SW480 (cell line): ENCODE measurements around the gene PIGX.
"Not testable (repeated sequence)": the region's sequence is repeated elsewhere in the genome, so short reads cannot be mapped to it uniquely, and the experiment has no call there.

Source experiments
- DNase-seq: peaks from one replicate; pipeline ENCODE4 v3.0.0-alpha.2; 2016; ENCODE audit warnings: low spot score

PIGX gene

GRCh38 chr3:196706327-196706726, 5.8 kb upstream of the PIGX start:
- no peak for DNase-seq

- no peak for DNase-seq
Observed at GRCh38 chr3:196706731-196707130, 5.4 kb upstream of the PIGX start.

GRCh38 chr3:196707566-196707965, 4.6 kb upstream of the PIGX start:
- no peak for DNase-seq

GRCh38 chr3:196708467-196708866, 3.7 kb upstream of the PIGX start:
- DNase-seq, result no peak

- DNase-seq, result peak; percentile 52
Observed at GRCh38 chr3:196712514-196713413, 587 bp downstream of the PIGX start.

GRCh38 chr3:196717162-196717561, 5.0 kb downstream of the PIGX start:
- not testable (repeated sequence) for DNase-seq

GRCh38 chr3:196721097-196721496, 8.9 kb downstream of the PIGX start:
- no peak for DNase-seq

GRCh38 chr3:196726788-196727675, 14.9 kb downstream of the PIGX start:
- peak; percentile 21 for DNase-seq

GRCh38 chr3:196735751-196736150, 23.6 kb downstream of the PIGX start:
- no peak for DNase-seq

GRCh38 chr3:196736670-196737374, 24.6 kb downstream of the PIGX start:
- DNase-seq, result no peak

- no peak for DNase-seq
Observed at GRCh38 chr3:196737655-196738054, 25.5 kb downstream of the PIGX start.

GRCh38 chr3:196739671-196740480, 27.7 kb downstream of the PIGX start, which contains the start of gene PAK2:
Gene PAK2 (plus strand): TSS chr3:196739857. CDS start chr3:196782647, 42,790 bp downstream.
- DNase-seq, result peak; percentile 91

GRCh38 chr3:196740481-196741248, 28.5 kb downstream of the PIGX start:
- DNase-seq, result peak; percentile 63

- DNase-seq, result no peak
Observed at GRCh38 chr3:196741249-196741889, 29.2 kb downstream of the PIGX start.

- not testable (repeated sequence) for DNase-seq
Observed at GRCh38 chr3:196743569-196743968, 31.4 kb downstream of the PIGX start.

- no peak for DNase-seq
Observed at GRCh38 chr3:196749125-196749524, 36.9 kb downstream of the PIGX start.

GRCh38 chr3:196753201-196753600, 41.0 kb downstream of the PIGX start:
- no peak for DNase-seq

GRCh38 chr3:196754091-196754981, 42.2 kb downstream of the PIGX start:
- DNase-seq, result no peak

GRCh38 chr3:196756732-196757131, 44.6 kb downstream of the PIGX start:
- no peak for DNase-seq
